ENCODE results near the gene GRAP2.

The GRAP2 gene

GRCh38 chr22:39932918-39933649 is 32.2 kb downstream of the GRAP2 start:
- Histone ChIP-seq H3F3A (ENCODE audit: insufficient read depth, low read length) (no peaks in the 10 kb centered on the region), H3K36me3 (replicated peaks; ENCODE audit: insufficient read depth, low read length) (no peaks in the 10 kb centered on the region), H3K9ac (ENCODE audit: low read length) (no peak overlapping the region), H3K4me1 (ENCODE audit: low read length) (no peaks in the 10 kb centered on the region), H3K4me2 (ENCODE audit: low read depth, low read length) (no peak overlapping the region), H3K4me3 (ENCODE audit: low read length) (no peak overlapping the region), H3K27me3 (replicated peaks; ENCODE audit: insufficient read depth, low read length) (no peaks in the 10 kb centered on the region), H2AFZ (ENCODE audit: low read length) (no peak overlapping the region), H4K20me1 (ENCODE audit: insufficient read depth, low read length) (no peaks in the 10 kb centered on the region), H3K9me2 (replicated peaks; ENCODE audit: insufficient read depth, low read length) (no peaks in the 10 kb centered on the region), H3K27ac (ENCODE audit: low read length) (no peak overlapping the region), H3K79me2 (ENCODE audit: low read length) (no peaks in the 10 kb centered on the region), H3K9me3 (replicated peaks; ENCODE audit: insufficient read depth, low read length) (no peaks in the 10 kb centered on the region)
- TF ChIP-seq CTCF (IDR thresholded peaks at IDR 0.05; ENCODE audit: low read length) = peak; percentile 79
- no peak for TF ChIP-seq EZH2phosphoT487 (IDR thresholded peaks at IDR 0.05; ENCODE audit: low read length)
- no peak for TF ChIP-seq EZH2 (optimal IDR thresholded peaks at IDR 0.05; ENCODE audit: low read depth, low read length)
- DNase-seq = peak; percentile 38

GRCh38 chr22:39933741-39934140 is 32.9 kb downstream of the GRAP2 start:
- no peak overlapping the region for H3K9ac ChIP-seq (ENCODE audit: low read length)
- no peaks in the 10 kb centered on the region for H3K79me2 ChIP-seq (ENCODE audit: low read length)
- no peaks in the 10 kb centered on the region for H3K27me3 ChIP-seq (replicated peaks; ENCODE audit: insufficient read depth, low read length)
- no peaks in the 10 kb centered on the region for H3K9me2 ChIP-seq (replicated peaks; ENCODE audit: insufficient read depth, low read length)
- H3K4me2 ChIP-seq (ENCODE audit: low read depth, low read length) = no peak overlapping the region
- TF ChIP-seq CTCF (IDR thresholded peaks at IDR 0.05; ENCODE audit: low read length) (no peak), EZH2 (optimal IDR thresholded peaks at IDR 0.05; ENCODE audit: low read depth, low read length) (no peak), EZH2phosphoT487 (IDR thresholded peaks at IDR 0.05; ENCODE audit: low read length) (no peak)
- no peaks in the 10 kb centered on the region for H3K36me3 ChIP-seq (replicated peaks; ENCODE audit: insufficient read depth, low read length)
- no peak for DNase-seq
- H3K4me3 ChIP-seq (ENCODE audit: low read length) = no peak overlapping the region
- no peak overlapping the region for H3K27ac ChIP-seq (ENCODE audit: low read length)
- H3K9me3 ChIP-seq (replicated peaks; ENCODE audit: insufficient read depth, low read length) = no peaks in the 10 kb centered on the region
- H3F3A ChIP-seq (ENCODE audit: insufficient read depth, low read length) = no peaks in the 10 kb centered on the region
- H3K4me1 ChIP-seq (ENCODE audit: low read length) = no peaks in the 10 kb centered on the region
- H4K20me1 ChIP-seq (ENCODE audit: insufficient read depth, low read length) = no peaks in the 10 kb centered on the region
- H2AFZ ChIP-seq (ENCODE audit: low read length) = no peak overlapping the region

GRCh38 chr22:39935116-39935515 is 34.2 kb downstream of the GRAP2 start:
- Histone ChIP-seq H3F3A (ENCODE audit: insufficient read depth, low read length) (no peaks in the 10 kb centered on the region), H3K27me3 (replicated peaks; ENCODE audit: insufficient read depth, low read length) (no peaks in the 10 kb centered on the region), H3K36me3 (replicated peaks; ENCODE audit: insufficient read depth, low read length) (no peaks in the 10 kb centered on the region), H3K4me2 (ENCODE audit: low read depth, low read length) (no peak overlapping the region), H3K9ac (ENCODE audit: low read length) (no peak overlapping the region), H3K9me3 (replicated peaks; ENCODE audit: insufficient read depth, low read length) (no peaks in the 10 kb centered on the region), H3K79me2 (ENCODE audit: low read length) (no peaks in the 10 kb centered on the region), H3K27ac (ENCODE audit: low read length) (no peak overlapping the region), H2AFZ (ENCODE audit: low read length) (no peak overlapping the region), H4K20me1 (ENCODE audit: insufficient read depth, low read length) (no peaks in the 10 kb centered on the region), H3K9me2 (replicated peaks; ENCODE audit: insufficient read depth, low read length) (no peaks in the 10 kb centered on the region), H3K4me1 (ENCODE audit: low read length) (no peaks in the 10 kb centered on the region), H3K4me3 (ENCODE audit: low read length) (no peak overlapping the region)
- TF ChIP-seq EZH2 (optimal IDR thresholded peaks at IDR 0.05; ENCODE audit: low read depth, low read length) (no peak), CTCF (IDR thresholded peaks at IDR 0.05; ENCODE audit: low read length) (no peak), EZH2phosphoT487 (IDR thresholded peaks at IDR 0.05; ENCODE audit: low read length) (no peak)
- no peak for DNase-seq
